ENCODE measurements around the gene RHOB.

The RHOB gene

DNA sequence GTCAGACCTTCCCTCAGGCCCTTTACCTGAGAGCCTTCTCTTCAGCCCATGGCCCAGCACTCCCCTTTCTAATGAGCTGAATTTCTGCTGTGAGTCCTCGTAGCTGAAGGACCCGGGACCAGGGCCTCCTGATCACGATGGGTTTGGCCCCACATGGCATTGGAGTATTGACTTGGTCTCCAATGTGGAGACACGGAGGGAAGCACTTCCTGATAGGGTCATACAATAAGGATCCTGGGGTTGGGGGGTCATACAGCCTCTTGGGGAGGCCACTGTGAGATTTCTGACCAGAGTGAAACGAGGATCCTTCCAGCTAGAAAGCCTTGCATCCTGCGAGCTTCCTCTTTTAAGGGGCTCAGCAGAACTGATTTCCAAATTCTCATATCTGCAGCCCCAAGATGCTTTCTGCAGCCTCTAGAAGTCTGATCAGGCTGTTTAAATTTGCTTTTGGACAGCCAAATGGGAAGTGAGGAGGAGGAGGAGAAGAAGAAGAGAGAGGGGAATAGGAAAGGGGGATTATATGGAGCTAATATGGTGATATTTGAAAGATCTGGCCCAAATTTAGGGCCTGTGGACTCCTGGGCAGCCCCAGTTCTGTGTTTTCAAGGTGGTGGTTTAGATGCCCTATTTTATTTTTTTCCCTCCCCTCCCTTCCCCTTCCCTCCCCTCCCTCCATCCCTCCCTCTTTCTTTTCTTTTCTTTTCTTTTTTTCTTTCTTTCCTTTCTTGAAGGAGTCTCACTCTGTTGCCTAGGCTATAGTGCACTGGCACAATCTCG lies 38.9 kb downstream of the RHOB start:
- Histone ChIP-seq H3K4me3 (ENCODE audit: low read depth, low read length) (no peak overlapping the region), H3K27me3 (replicated peaks) (no peaks in the 10 kb centered on the region), H3K36me3 (replicated peaks) (no peaks in the 10 kb centered on the region), H3K27ac (no peak overlapping the region)
- in situ Hi-C loops (cut with HindIII; ENCODE audit: low pct_ligation_motif_present, low sequenced_read_pairs) = no loop called here
- no peak for DNase-seq
- TF ChIP-seq, protein P1, sequence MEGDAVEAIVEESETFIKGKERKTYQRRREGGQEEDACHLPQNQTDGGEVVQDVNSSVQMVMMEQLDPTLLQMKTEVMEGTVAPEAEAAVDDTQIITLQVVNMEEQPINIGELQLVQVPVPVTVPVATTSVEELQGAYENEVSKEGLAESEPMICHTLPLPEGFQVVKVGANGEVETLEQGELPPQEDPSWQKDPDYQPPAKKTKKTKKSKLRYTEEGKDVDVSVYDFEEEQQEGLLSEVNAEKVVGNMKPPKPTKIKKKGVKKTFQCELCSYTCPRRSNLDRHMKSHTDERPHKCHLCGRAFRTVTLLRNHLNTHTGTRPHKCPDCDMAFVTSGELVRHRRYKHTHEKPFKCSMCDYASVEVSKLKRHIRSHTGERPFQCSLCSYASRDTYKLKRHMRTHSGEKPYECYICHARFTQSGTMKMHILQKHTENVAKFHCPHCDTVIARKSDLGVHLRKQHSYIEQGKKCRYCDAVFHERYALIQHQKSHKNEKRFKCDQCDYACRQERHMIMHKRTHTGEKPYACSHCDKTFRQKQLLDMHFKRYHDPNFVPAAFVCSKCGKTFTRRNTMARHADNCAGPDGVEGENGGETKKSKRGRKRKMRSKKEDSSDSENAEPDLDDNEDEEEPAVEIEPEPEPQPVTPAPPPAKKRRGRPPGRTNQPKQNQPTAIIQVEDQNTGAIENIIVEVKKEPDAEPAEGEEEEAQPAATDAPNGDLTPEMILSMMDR (IDR thresholded peaks at IDR 0.05; ENCODE audit: low read depth, low read length, missing control alignments) = no peak

DNA sequence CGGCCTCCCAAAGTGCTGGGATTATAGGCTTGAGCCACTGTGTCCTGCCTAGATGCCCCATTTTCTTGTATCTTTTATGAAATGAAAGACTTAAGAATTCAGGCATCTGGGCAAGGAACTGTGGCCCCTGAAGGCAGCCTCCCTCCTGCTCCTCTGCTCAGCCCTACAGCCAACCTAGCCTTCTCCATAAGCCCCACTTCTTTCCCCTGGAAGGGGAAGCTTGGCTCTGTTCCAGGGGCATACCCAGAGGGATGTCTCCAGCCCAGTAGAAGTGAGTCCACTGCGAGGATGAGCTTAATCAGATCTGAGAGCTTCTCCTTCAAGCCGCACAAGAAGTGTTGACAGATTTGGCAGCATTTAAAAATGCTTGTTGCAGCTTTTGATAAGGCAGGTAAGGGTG lies 39.7 kb downstream of the RHOB start:
- TF ChIP-seq, protein P1 (IDR thresholded peaks at IDR 0.05; ENCODE audit: low read depth, low read length, missing control alignments) = no peak
- no peak for DNase-seq
- in situ Hi-C loops (cut with HindIII; ENCODE audit: low pct_ligation_motif_present, low sequenced_read_pairs) = no loop called here
- Histone ChIP-seq H3K4me3 (ENCODE audit: low read depth, low read length) (no peak overlapping the region), H3K27me3 (replicated peaks) (no peaks in the 10 kb centered on the region), H3K27ac (no peak overlapping the region), H3K36me3 (replicated peaks) (no peaks in the 10 kb centered on the region)

DNA sequence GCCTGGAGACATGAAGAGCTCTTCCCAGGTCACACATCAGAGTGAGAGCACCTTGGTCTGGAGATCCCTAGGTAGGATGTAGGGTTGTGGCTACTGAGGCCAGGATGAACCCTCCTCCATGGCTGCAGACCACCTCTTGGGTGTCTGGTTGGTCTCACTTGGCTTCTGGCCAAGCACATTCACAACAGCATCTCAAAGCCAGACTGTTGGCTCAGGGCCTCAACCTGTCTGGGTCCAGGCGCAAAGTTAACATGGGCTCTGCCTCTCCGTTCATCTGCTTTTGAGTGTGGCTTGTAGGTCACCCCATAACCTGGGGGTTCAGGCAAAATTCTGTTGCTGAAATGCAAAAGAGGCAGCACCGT lies 40.1 kb downstream of the RHOB start:
- no peak for DNase-seq
- no peaks in the 10 kb centered on the region for H3K36me3 ChIP-seq (replicated peaks)
- no peak overlapping the region for H3K27ac ChIP-seq
- no peak overlapping the region for H3K4me3 ChIP-seq (ENCODE audit: low read depth, low read length)
- in situ Hi-C loops (cut with HindIII; ENCODE audit: low pct_ligation_motif_present, low sequenced_read_pairs) = no loop called here
- TF ChIP-seq, protein P1 (IDR thresholded peaks at IDR 0.05; ENCODE audit: low read depth, low read length, missing control alignments) = no peak
- no peaks in the 10 kb centered on the region for H3K27me3 ChIP-seq (replicated peaks)

GRCh38 chr2:20487392-20488174 lies 40.7 kb downstream of the RHOB start:
- Histone ChIP-seq H3K27me3 (replicated peaks) (no peaks in the 10 kb centered on the region), H3K4me3 (ENCODE audit: low read depth, low read length) (no peak overlapping the region), H3K36me3 (replicated peaks) (no peaks in the 10 kb centered on the region), H3K27ac (no peak overlapping the region)
- DNase-seq = no peak
- in situ Hi-C loops (cut with HindIII; ENCODE audit: low pct_ligation_motif_present, low sequenced_read_pairs) = no loop called here
- TF ChIP-seq, protein P1 (IDR thresholded peaks at IDR 0.05; ENCODE audit: low read depth, low read length, missing control alignments) = no peak

- no peaks in the 10 kb centered on the region for H3K36me3 ChIP-seq (replicated peaks)
- no peak for DNase-seq
- in situ Hi-C loops (cut with HindIII; ENCODE audit: low pct_ligation_motif_present, low sequenced_read_pairs) = no loop called here
- TF ChIP-seq, protein P1 (IDR thresholded peaks at IDR 0.05; ENCODE audit: low read depth, low read length, missing control alignments) = no peak
- no peak overlapping the region for H3K4me3 ChIP-seq (ENCODE audit: low read depth, low read length)
- H3K27me3 ChIP-seq (replicated peaks) = no peaks in the 10 kb centered on the region
- H3K27ac ChIP-seq = no peak overlapping the region
Measured at GRCh38 chr2:20488201-20488641, 41.3 kb downstream of the RHOB start.

Data from brain microvascular endothelial cell (primary cell).